Erythroblast (primary cell): ENCODE data around the gene WDR26.
"Not testable (repeated sequence)": the region's sequence is repeated elsewhere in the genome, so short reads cannot be mapped to it uniquely, and the experiment has no call there.

ENCODE experiments used
- DNase-seq, 2 experiments: peaks; one replicate each; lab custom pipeline; 2025; lab: John Stamatoyannopoulos, UW
- GATA1 ChIP-seq: IDR thresholded peaks from 2 replicates; pipeline ENCODE4 v1.6.1; 2011; ENCODE audit warnings: low read depth, mild to moderate bottlenecking, control low read depth, low read length, moderate library complexity
- POLR2A ChIP-seq: IDR thresholded peaks from 2 replicates; pipeline ENCODE4 v1.6.1; 2011; ENCODE audit warnings: mild to moderate bottlenecking, low read length

WDR26 gene

DNA sequence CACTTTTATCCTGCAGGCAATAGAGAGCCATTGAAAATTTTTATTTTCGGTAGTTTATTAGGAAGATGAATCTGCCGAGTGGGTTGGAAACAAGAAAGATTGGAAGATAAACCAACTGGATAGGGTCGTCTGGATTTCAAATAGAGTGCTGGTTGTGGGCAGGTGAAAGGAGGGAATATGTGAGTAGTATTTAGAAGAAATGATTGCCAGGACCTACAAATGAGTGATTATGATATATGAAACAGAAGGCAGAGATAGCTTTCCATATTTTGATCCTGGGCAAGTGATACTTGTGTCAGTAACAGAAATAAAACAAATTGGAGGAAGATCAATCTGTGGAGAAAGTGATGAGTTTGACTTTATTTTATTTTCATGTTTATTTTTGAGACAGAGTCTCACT, 75.4 kb downstream of the WDR26 start:
- TF ChIP-seq POLR2A: no peak
- no peak for TF ChIP-seq GATA1
- no peak for DNase-seq

DNA sequence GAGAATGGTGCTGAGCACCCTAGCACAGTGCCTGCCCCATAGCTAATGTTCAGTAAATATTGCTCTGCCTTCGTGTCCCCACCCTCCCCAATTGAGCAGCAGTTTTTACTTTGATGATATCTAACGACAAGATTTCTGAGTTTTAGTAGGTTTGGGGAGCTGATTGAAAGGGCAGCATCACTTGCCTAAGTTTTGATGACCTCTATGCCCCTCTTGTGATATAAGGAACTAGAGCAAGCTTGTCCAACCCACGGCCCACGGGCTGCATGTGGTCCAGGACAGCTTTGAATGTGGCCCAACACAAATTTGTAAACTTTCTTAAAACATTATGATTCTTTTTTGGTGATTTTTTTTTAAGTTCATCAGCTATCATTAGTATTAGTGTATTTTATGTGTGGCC, 76.4 kb downstream of the WDR26 start:
- no peak for DNase-seq
- no peak for TF ChIP-seq GATA1

DNA sequence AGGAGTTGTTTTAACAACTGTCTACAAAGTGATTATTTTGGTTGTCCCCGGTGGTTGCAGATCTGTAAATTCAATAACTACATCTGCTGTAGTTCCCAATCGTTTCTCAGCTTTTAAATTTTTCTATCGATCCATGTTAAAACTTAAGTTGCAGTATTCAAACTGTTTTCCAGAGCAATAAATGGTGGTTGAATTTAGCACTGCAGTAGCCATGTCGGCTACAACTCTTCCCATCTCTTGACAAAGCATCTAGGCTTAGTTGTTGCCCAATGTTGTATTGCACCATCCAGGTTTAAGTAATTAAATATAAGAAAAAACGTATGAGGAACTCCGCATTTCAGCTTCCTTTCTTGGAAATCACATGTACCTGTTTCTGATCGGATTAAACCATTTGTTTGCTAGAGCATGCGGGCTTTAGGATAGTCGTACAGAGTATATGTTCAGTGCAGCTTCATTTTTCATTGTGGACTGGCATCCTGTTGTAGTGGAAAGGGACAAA, 76.9 kb downstream of the WDR26 start:
- DNase-seq: peak; percentile 50 to 66
- TF ChIP-seq GATA1 (no peak), POLR2A (peak; percentile 23)

DNA sequence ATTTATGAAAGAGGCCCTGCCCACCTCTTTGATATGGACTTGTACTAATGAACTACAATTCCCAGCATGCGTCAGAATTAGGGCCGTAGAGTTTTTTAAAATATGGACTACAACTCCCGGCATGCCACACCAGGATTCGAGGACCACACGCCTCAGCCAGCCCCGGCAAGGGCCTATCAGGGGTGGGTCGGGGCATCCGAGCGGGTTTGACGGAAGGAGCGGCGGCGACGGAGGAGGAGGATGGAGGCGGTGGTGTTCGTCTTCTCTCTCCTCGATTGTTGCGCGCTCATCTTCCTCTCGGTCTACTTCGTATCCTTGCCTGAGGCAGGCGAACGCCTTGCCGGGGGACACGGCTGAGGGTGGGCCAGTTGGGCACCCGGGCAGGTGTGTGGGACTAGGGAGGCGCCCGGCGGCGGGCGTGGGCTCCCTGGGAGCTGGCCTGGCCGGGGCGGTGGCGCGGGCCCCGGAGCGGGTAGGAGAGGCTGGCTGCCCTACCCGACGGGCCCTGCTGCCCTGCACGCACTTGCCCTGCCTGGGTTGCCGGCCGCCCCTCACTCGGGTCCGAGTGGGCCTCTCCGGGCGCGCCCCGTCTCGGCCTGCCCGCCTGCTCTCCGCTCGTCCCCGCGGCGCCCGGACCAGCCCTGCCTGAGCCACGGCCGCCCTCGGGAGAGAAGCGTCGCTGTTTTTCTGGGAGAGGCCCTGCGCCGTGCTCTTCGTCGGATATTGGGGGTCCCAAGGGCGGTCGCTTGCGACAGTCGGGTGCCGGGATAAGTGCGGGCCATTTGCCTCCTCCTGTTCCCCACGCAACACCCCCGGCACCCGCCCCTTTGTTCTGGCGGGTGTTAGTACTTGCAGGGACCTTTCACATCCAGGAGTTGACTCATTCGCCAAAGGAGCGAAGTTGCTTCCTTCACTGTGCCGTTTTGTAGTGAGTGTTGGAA, 77.6 kb downstream of the WDR26 start, which contains the start of gene CNIH4:
TSS of gene CNIH4 (plus strand) at position 195 of the 941 bp plus-strand sequence. CDS start at position 241, 46 bp downstream.
- peak; percentile 95 to 96 for DNase-seq
- TF ChIP-seq POLR2A (peak; percentile 85), GATA1 (no peak)

DNA sequence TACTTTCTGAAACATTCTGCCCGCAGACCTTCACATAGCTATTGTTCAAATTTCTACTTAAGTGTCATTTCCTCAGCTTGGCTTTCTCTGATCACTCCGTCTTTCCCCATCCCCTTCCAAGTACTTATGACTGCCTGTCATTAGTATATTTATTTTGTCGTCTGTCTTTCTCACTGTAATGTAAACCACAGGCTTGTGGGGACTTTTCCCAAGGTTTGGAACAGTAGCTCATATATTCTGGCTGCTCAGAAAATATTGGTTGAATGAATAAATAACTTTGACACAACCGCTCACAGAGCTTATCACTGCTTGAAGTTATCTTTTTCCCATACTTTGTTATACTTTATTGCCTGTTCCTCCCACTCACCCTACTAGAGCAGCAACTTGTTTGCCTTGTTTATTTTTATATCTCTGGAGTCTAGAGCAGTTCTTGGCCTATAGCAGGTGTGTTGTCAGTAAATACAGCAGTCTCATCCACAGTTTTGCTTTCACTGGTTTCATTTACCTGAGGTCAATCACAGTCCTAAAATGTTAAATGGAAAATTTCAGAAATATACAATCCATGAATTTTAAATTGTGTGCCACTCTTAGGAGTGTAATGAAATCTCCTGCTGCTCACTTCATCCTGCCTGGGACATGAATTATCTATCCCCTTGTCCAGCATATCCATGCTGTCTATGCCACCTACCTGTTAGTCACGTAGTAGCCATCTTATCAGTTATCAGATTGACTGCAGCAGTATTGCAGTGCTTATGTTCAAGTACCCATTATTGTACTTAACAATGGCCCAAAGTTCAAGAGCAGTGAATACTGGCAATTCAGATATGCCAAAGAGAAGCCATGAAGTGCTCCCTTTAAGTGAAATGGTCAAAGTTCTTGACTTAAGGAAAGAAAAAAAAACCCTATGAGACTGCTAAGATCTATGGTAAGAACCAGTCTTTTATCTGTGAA, 80.3 kb downstream of the WDR26 start:
- DNase-seq: no peak
- TF ChIP-seq GATA1: no peak

DNA sequence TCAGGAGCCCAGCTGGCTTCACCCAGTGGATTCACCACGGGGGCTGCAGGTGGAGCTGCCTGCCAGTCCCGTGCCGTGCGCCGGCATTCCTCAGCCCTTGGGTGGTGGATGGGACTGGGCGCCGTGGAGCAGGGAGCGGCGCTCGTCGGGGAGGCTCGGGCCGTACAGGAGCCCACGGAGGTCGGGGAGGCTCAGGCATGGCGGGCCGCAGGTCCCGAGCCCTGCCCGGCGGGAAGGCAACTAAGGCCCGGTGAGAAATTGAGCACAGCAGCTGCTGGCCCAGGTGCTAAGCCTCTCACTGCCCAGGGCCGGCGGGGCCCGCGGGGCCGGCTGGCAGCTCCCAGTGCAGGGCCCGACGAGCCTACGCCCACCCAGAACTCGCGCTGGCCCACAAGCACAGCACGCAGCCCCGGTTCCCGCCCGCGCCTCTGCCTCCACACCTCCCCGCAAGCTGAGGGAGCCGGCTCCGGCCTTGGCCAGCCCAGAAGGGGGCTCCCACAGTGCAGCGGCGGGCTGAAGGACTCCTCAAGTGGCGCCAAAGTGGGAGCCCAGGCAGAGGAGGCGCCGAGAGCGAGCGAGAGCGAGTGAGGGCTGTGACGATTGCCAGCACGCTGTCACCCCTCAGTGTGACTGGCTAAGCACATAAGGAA, 82.0 kb downstream of the WDR26 start:
- DNase-seq: not testable (repeated sequence)

DNA sequence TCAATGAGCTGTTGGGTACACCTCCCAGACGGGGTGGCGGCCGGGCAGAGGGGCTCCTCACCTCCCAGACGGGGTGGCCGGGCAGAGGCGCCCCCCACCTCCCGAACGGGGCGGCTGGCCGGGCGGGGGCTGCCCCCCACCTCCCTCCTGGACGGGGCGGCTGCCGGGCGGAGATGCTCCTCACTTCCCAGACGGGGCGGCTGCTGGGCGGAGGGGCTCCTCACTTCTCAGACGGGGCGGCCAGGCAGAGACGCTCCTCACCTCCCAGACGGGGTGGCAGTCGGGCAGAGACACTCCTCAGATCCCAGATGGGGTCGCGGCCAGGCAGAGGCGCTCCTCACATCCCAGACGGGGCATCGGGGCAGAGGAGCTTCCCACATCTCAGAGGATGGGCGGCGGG, 84.9 kb downstream of the WDR26 start:
- not testable (repeated sequence) for DNase-seq

DNA sequence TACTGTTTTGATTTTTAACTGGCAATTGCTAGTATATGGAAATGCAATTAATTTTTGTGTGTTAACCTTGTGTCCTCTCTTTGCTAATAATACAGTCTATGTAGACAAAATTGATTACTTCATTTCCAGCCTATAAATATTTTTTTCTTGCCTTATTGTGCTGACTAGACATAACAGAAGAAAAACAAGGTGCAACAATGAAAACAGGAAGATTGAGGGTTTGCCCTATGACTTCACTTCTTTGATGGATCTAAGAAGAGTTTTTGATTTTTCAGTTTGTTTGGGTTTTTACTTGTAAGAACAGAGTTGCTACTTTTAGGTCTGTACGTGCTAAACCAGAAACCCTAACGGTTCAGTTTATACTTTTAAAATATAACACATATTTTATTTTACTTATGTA, 86.5 kb downstream of the WDR26 start:
- TF ChIP-seq GATA1: no peak
- no peak for TF ChIP-seq POLR2A

DNA sequence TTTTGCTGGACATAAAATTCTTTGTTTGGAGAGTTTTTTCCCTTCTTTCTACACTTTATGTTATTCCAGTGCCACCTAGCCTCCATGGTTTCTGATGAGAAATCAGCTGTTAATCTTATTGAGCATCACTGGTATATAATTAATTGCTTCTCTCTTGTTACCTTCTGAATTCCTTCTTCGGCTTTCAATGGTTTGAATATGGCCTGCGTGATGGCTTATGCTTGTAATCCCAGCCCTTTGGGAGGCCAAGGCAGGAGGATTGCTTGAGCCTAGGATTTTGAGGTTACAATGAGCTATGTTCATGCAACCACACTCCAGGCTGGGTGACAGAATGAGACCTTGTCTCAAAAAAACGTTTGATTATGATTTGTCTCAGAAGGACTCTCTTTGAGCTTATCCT, 90.9 kb downstream of the WDR26 start:
- peak; percentile 25 to 34 for DNase-seq
- TF ChIP-seq POLR2A (no peak), GATA1 (no peak)

More for the DNA sequence above, 86.5 kb downstream of the WDR26 start:
- no peak for DNase-seq

DNA sequence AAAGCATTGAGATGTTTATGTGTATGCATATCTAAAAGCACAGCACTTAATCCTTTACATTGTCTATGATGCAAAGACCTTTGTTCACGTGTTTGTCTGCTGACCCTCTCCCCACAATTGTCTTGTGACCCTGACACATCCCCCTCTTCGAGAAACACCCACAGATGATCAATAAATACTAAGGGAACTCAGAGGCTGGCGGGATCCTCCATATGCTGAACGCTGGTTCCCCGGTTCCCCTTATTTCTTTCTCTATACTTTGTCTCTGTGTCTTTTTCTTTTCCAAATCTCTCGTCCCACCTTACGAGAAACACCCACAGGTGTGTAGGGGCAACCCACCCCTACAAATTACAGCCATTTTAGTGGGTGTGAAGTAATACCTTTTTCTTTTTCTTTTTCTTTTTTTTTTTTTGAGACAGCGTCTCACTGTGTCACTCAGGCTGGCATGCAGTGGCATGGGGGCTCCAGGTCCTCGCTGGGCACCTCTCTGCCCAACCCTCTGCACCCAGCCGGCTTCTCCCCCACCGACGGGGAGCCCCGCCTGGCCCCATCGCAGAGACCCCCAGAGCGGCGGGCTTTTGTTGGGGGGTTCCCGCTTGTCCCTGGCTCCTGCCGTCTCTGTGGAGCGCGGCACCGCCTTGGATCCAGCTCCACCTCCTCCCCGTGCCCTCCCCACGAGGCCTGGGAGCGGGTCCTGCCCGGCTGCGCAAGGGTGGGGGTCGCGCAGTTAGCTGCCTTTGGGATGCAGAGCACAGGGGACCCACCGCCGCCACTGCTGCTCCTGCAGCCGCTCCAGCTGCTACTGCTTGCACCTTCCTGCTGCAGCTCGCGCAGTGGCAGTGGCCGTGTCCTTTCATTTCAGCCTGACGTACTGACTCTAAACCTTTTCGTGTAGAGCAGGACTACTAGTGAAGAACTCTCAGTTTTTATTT, 93.9 kb downstream of the WDR26 start:
- DNase-seq: peak; percentile 48 to 59

DNA sequence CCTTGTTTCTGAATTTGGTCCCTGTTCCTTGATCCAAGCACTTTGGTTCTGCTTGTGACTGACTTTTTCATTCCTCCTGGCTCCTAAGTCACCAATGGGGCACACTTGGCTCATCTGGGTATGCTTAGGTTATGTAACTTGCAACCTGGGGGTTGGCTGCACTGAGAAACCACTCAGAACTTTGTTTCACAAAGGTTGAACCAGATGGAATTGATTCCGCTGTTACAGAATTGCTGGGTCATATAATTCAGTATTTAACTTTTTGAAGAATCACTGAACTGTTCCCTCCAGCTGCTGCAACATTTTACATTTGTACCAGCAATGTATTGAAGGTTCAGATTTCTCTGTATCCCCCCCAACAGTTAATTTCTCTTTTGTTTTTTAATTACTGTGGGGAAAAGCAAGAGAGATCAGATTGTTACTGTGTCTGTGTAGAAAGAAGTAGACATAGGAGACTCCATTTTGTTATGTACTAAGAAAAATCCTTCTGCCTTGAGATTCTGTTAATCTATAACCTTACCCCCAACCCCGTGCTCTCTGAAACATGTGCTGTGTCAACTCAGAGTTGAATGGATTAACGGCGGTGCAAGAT, 95.1 kb downstream of the WDR26 start:
- DNase-seq: no peak
- TF ChIP-seq POLR2A: no peak
- no peak for TF ChIP-seq GATA1

DNA sequence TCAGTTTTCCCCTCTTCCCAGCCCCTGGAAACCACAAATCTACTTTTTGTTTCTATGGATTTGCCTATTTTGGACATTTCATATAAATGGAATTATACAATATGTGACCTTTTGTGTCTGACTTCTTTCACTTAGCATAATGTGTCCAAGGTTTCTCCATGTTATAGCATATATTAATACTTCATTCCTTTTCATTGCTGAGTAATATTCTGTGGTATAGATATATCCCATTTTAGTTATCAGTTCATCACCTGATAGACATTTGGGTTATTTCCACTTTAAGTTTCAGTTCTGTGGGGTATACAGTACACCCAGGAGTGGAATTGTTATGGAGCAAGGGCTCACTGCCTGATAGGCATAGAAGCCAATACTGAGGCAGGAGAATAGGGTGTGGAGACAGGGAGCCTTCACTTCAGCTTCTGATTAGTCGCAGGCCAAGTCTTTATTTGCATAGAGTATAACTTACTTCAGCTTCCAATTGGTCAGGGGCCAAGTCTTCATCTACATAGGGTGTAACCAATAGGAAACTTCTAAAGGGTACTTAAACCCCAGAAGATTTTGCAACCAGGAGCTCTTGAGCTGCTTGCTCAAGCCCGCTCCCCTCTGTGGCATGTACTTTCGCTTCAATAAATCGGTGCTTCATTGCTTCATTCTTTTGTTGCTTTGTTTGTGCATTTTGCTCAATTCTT, 96.3 kb downstream of the WDR26 start:
- TF ChIP-seq POLR2A (no peak), GATA1 (no peak)

More for the DNA sequence above, 96.3 kb downstream of the WDR26 start:
- DNase-seq: peak; percentile 17 to 59
